GM21360 (cell line): ENCODE data around the gene RIPOR3.
"Not testable (repeated sequence)": the region's sequence is repeated elsewhere in the genome, so short reads cannot be mapped to it uniquely, and the experiment has no call there.

Source experiments
- ATAC-seq: cut with Tn5 transposase; IDR thresholded peaks from one replicate; pipeline ENCODE4 v1.9.1; 2021; ENCODE audit warnings: mild to moderate bottlenecking, moderate library complexity; ENCODE audit not compliant: unreplicated experiment

Gene RIPOR3

DNA sequence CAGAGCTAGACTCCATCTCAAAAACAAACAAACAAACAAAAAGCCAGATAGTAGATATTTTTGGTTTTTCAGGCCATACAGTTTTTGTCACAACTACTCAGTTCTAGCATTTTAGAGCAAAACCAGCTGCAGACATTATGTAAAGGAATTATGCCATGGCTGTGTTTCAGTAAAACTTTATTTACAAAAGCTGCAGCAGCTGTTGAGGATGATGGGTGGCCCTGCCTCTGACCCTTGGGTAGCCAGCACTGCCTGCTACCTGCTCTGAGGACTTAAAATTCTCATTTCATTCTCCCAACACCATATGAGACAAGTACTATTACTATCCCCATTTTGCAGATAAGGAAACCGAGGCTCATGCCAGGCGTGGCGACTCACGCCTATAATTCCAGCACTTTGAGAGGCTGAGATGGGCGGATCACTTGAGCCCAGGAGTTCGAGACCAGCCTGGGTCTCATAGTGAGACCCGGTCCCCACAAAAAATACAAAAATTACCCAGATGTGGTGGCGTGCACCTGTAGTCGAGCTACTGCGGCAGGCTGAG lies 56.3 kb downstream of the RIPOR3 start:
- ATAC-seq, result no peak

DNA sequence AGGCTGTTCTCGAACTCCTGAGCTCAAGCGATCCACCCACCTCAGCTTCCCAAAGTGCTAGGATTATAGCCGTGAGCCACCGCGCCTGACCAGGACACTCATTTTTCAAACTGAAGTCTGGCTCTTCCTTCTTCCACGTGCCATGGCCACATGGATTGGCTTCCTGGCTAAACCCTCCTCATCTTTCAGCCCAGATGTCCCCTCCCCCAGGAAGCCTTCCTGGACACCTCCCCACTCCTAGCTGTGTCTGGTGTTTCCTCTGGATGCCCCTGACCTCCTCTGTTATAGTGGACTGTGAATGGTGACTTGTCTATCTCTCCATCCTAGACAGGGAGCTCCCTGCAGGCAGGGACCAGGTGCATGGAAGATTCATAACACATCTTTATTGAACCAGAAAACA lies 57.2 kb downstream of the RIPOR3 start:
- ATAC-seq, result no peak

DNA sequence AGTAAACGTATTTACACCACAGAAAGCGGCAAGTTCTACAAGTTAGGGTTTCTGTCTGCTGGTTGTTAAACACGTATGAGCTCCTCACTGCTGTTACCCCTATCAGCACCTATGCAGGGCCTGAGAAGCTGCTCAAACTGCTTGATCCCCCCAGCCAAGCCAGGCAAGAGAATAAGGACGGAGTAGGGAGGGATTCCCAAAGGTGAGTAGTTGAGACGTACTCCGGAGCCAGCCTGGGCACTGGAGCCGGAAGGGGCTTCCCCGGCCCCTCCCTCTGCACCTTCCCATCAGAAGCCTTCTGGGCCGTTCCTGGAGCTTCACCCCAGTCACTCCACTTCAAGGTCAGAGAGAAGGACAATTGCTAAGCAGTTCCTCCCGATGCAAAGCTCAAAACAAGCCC lies 58.0 kb downstream of the RIPOR3 start:
- ATAC-seq, result no peak

DNA sequence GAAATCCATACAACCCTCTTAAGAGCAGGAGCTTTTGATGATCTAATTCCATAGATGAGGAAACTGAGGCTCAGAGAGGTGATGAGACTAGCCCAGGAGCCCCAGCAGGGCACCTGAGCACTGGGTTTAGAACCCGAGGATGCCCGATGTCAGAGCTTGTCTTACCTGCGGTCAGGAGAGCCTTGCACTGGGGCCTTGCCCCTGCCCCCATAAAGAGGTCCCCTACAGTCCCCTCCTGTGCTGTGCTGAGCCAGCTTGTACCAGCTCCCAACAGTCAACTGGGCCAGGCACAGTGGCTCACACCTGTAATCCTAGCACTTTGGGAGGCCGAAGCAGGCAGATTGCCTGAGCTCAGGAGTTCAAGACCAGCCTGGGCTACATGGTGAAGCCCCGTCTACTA lies 58.6 kb downstream of the RIPOR3 start:
- ATAC-seq, result no peak

DNA sequence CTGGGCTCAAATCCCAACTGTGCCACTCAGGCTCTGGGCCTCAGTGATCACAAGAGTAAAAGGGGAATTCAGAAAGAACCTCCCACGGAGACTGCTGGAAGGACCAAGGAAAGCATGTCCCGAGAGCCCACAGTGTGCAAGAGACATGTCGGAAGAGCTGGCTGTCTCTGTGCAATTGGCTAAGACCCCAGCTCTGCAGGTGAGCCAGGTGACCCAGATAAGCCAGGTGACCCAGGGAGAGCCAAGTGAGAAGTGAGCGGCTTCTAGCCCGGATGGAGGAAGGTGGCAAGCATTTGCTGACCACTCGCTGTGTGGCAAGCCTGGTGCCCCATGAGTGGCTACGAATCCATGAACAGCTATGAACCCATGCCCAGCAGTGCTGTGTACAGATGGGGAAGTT lies 59.1 kb downstream of the RIPOR3 start:
- no peak for ATAC-seq

DNA sequence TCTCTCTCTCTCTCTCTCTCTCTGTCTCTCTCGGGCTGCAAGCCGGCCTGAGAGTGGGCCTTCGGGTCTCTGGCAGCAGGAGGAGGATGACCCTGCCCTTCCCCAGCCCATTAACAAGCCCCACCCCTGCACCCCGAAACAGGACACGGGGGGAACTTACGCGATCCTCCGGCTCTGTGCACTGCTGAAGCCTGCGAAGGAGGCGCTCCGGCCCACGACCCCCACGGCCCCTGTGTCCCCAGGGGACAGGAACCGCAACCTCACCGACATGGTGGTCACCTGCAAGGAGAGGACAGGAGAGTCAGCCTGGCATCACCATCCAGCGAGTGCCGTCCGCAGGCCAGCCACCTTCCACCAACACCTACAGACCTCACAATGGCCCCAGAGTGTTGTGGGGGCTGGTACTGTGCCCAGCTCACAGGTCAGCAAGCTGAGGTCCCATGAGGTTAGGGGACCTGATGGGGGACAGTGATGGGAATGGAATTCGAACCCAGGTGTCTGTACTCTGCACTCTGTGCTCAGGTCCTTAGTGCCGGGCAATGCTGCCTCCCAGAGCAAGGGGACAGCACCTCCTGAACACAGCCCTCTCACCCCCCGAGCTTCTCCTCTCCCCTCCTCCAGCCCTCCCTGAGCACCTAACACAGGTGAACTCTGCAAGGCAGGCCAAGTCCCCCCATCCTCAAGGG lies 60.6 kb downstream of the RIPOR3 start:
- no peak for ATAC-seq

DNA sequence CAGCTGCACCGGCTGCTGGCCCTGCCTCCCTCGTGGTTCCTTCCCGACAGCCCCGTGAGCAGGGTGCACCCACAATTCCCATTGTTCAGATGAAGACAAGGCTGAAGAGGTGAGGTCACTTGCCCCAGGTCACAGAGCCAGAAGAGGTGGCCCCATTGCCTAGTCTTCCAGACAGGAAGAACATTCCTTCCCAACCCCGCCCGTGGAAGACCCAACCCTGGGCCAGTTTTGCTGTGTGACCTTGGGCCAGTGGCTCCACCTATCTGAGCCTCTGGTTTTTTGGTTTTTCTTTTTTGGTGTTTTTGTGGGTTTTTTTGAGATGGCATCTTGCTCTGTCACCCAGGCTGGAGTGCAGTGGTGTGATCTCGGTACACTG lies 61.7 kb downstream of the RIPOR3 start:
- ATAC-seq, result no peak

DNA sequence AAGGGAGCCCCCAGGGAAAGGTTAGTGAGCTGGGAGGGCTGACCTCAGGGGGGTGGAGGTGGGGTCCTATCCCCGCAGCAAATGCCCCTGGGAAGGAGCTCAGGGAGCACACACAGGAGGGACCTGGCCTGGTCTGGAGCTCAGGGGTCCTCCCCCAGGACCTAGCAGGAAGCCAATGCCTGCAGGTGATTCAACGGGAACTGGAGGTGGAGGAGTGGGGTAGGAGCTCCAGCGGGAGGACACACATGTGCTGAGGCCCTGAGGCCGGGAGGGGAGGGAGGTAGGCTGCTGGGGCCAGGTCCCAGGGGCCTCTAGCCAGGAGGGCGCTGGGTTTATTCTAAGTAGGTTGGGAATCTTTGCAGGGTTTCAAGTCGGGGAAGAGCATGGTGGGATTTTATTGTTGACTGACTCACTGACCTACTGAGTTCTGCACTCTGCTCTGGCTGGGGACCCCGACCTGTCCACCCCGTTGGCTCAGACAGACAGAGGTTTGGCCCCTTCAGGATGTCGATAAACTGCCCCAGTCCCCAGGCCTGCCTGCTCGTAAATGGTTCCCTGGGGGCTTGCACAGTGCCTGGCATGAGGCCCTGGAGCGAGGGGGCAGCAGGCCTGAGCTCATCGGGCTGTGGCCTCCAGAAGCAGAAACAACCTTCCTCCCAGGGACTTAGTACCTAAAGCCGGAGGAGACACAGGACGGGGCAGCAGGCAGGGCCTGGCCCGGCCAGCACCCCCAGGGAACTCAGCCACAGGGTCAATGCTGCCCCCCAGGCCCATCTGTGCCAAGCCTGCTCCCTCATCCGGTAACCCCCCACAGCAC lies 62.3 kb downstream of the RIPOR3 start:
- ATAC-seq, result no peak

DNA sequence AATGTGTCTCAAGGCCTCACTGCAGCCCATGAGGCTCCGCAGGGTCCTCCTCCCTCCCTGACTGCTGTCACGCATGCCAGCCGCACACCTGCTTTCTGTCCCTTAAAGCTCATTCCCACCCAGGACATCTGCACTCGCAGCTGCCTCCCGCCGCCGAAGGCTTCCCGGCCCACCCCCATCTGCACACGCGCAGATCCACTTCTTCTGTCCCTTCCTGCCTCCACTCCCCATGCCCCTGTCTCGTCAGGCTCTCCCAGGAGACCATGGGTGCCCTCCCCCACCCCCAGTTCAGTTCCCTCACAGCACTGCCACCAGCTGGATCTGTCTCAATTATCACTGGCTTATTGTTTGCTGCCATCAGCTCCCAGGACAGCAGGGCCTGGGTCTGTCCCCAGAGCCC lies 63.0 kb downstream of the RIPOR3 start:
- no peak for ATAC-seq

DNA sequence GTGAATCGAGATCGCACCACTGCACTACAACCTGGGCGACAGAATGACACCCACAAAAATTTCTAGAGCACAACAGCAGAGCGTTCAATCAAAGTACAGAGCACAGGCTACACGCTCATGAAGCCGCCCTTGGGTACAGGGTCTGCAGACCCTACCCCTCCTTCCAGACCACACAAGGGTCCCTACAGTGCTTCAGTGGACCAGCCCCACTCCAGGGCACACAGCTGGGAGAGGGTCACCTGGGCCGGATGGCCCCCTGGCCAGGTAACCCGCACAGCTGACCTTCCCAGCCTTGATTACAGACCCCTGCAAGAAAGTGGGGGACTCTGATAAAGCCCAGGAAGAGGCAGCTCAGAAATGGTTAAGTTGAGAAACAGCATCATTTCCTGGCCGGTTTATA lies 63.6 kb downstream of the RIPOR3 start:
- ATAC-seq, result no peak

DNA sequence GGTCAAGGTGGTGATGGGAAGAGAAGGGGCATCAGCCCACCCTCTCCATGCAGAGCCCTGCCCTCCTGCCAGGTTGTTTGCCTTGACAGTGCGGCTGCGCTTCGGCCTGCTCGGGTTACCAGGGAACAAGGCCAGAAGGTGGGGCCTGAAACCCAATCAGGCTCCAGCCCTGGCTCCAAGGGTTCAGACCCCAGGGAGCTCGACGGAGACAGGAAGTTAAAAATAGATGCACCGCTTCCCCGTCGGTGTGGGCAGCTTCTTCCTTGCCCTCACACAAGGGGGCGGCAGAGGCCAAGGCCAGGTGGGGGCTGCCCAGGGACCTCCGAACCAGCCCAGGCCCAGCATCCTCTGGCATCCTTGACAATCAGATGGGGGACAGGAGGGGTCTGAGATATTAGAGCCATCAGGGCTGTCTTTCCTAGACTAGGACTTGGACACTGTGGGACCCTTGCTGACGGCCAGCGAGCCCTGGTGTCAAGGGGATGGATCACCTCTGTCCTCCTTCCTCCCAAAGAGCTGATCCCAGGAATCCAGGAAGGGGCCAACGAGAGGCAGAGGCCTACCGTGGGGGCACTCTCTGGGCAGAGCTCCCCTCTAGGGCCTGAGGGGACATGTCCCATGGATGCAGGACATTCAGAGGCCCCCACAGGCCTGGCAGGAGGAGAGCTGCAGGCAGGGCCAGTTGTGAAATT lies 65.2 kb downstream of the RIPOR3 start:
- ATAC-seq, result no peak

DNA sequence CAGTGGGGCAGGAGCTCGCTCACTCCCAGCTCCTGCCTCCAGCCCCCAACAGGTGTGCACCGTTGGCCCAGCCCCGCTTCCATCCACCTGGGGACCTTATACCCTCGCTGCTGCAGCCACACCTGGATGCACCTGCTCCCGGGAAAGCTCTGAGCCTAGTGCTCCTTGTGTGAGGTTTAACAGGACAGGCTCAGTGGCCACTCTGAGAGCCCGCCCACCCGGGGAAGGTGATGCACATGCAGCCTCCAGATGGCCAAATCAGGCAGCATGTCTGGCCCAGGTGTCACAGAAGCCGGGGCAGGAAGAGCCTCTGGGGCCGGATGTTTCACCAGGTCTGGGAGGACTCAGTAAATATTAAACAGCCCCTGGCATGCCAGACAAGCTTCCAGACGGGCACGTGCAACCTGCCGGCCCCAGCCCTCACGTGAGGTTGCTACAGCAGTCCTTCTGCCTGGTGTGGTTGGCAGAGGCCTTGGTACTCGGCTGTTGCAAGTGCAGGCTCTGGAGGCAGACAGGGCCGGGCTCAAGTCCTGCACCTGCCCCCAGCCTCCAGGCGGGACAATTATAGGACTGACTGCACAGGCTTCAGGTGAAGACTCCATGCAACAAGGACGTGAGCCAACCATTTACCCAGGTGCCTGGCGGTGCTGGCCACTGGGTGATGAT lies 66.9 kb downstream of the RIPOR3 start:
- no peak for ATAC-seq

DNA sequence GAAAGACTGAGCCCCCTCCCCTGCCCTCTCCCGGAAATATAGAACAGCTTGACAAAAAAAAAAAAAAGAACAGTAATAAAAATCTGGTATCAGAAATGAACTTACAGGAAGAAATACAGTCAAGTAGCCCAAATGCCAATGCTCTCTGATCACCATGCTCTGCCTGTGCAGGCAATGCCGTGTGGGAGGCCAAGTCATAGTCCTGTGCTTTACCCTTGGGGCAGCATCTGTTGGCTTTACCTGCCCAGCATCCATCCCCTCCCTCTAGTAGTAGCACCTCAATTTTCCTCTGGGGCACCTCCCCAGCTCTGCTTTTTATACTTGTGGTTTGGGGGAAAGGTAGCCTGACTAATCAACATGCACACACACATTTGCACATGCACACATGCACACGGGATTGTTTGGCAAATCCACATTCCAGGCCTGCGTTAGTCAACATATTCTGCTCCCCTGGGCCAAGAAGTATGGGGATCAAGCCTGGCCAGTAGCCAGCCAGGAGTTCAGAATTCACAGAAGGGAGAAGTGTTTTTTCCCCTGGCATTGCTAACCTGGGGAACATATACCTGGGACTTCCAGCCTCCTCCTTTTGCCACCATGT lies 70.2 kb downstream of the RIPOR3 start:
- ATAC-seq, result no peak

DNA sequence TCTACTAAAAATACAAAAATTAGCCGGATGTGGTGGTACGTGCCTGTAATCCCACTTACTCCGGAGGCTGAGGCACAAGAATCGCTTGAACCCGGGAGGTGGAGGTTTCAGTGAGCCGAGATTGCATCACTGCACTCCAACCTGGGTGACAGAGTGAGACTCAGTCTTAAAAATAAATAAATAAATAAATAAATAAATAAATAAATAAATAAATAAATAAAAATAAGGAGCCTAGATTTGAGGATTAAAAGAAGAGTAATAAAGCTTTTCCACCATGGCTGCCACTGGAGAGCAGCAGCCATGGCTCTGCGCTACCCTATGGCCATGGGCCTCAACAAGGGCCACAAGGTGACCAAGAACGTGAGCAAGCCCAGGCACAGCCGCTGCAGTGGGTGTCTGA lies 70.9 kb downstream of the RIPOR3 start:
- not testable (repeated sequence) for ATAC-seq

DNA sequence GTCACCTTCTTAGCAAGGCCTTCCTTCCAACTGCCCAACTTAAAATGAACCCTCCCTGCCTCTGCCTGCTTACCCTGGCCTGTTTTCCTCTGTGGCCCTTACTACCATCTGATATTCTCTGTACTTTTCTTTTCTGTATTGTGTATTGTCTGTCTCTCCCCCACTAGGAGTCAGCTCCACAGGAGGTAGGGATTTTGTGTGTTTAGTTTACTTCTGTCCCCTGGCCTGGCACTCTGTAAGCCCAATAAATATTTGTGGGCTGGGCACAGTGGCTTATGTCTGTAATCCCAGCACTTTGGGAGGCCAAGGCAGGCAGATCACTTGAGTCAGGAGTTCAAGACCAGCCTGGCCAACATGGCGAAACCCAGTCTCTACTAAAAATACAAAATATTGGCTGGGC lies 72.8 kb downstream of the RIPOR3 start:
- ATAC-seq, result no peak

DNA sequence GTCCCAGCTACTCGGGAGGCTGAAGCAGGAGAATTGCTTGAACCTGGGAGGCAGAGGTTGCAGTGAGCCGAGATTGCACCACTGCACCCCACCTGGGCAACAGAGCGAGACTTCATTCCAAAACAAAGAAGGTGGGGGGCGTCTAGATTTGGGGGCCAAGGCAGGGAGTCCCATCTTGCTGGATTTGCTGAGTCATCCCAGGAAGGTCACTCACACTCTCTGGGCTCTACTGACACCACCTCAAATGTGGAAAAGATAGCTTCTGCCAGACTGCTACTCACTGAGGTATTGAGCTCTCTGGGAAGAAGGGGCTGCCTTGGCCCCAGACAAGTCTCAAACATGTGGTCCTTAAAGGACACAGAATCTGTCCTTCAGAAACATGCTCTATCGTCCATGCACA lies 74.3 kb downstream of the RIPOR3 start:
- ATAC-seq, result no peak

DNA sequence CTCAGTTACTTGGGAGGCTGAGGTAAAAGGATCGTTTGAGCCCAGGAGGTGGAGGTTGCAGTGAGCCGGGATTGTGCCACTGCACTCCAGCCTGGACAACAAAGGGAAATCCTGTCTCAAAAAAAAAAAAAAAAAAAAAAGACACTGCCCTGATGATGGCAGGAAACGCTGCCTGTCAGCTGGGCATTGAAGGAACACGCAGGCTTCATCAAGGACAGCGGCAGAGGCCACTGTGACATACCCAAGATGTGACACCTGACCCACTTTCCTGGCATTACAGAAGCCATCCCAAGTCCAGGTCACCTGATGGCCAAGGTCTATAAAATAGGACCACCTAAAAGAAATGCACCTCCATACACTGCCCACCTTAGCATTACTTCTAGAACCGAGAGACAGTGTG lies 75.9 kb downstream of the RIPOR3 start:
- ATAC-seq, result no peak

DNA sequence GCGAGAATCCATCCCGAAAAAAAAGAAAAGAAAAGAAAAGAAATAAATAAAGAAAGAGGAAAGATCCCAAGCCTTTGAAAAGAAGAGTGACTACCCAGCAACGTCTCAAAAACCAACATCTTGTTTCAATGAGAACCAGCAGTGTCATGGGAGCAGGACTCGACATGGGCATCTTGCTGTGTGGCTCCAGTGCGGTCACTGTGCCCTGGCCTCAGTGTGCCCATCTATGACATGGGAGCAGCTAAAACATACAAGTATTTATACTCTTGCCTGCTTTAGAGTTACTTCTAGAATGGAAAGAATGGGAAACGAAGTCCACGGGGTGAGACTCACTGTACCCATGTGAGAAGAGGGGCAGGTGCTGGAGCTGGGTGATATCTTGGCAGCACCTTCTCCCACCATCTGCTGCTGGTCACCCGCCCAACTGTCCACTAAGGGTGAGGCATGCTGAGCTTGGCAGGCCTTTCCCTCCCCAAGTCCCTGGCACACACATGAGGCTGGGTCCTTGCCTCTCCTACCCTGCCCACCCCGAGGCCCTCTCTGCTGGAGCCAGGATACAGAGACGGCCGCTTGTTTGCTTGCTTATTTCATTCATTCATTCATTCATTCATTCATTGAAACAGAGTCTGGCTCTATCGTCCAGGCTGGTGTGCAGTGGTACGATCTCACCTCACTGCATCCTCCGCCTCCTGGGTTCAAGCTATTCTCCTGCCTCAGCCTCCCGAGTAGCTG lies 77.7 kb downstream of the RIPOR3 start:
- no peak for ATAC-seq

DNA sequence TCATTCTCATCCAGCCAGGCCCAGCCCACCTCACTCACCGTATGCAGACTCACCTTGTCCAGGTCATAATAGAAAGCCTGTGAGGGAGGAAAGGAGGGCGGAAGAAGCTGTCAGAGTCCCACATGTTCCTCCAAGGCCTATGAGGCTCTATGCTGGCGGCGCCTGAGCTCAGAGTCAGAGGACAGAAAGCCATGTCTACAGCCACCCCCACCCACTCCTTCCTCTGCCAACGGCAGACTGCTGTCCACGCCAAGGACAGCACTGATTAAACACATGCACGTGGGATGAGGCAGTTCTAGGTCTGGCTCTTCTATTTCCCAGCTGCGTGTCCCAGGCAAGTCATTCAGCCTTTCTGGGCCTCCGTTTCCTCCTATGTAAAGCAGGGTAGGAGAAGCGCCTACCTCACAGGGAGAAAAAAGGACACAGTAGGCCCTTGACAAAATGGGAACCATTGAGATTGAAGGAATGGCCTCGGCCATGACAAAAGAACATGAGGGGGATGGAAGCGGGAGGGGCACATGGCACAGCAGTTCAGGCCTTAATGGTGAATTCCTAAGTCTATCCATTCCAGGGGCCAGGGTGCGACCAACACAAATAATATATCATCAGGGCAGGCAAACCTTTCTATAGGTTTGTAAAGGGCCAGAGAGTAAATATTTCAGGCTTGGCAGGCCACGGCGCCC lies 80.1 kb downstream of the RIPOR3 start:
- ATAC-seq, result no peak
